Fibroblast of lung (primary cell): ENCODE measurements around the gene ST6GAL2. TPM values are rescaled to one million over a fixed set of nuclear protein-coding genes. Genes with fewer than 3 reads are reported as not detected.

ENCODE experiments used
- DNase-seq, 2 donors: peaks; one replicate each; pipeline versions ENCODE4 v3.0.0 to v3.0.0-alpha.2; 2010; ENCODE audit warnings: low read depth in 2 of 2
- H2AFZ ChIP-seq: 2 replicates; pipeline ENCODE4 v1.5.1; 2012; ENCODE audit warnings: low read length, control low read depth, inconsistent platforms
- H3K27ac ChIP-seq: 2 replicates; pipeline ENCODE4 v1.5.1; 2011; ENCODE audit warnings: low read length, control low read depth; ENCODE audit not compliant: insufficient read depth
- H3K27me3 ChIP-seq: 2 replicates; pipeline ENCODE4 v1.5.1; 2011; ENCODE audit warnings: mild to moderate bottlenecking, low read length; ENCODE audit not compliant: control insufficient read depth, insufficient read depth
- H3K36me3 ChIP-seq: 2 replicates; pipeline ENCODE4 v1.5.1; 2011; ENCODE audit warnings: low read length; ENCODE audit not compliant: control insufficient read depth, insufficient read depth
- H3K4me1 ChIP-seq: 2 replicates; pipeline ENCODE4 v1.5.1; 2011; ENCODE audit warnings: low read length; ENCODE audit not compliant: control insufficient read depth, insufficient read depth; ENCODE audit errors: extremely low read depth
- H3K4me2 ChIP-seq: 2 replicates; pipeline ENCODE4 v1.5.1; 2011; ENCODE audit warnings: low read length, control low read depth; ENCODE audit not compliant: insufficient read depth; ENCODE audit errors: extremely low read depth
- H3K4me3 ChIP-seq, 4 experiments: fragments of 200-600 bp in 1 of 4; sonication (generic) in 1 of 4; replicated peaks in 1 of 4; 2 replicates each; pipeline ENCODE4 v1.5.1; 2011 to 2016; ENCODE audit warnings: low read length in 4 of 4, low read depth in 3 of 4, mild to moderate bottlenecking in 3 of 4, control low read depth in 2 of 4, inconsistent platforms in 1 of 4, mixed read lengths in 1 of 4; ENCODE audit not compliant: insufficient read depth in 1 of 4; ENCODE audit errors: control extremely low read depth in 1 of 4
- H3K79me2 ChIP-seq: 2 replicates; pipeline ENCODE4 v1.5.1; 2012; ENCODE audit warnings: mild to moderate bottlenecking, low read length, inconsistent platforms; ENCODE audit not compliant: control insufficient read depth, insufficient read depth
- H3K9ac ChIP-seq: 2 replicates; pipeline ENCODE4 v1.5.1; 2011; ENCODE audit warnings: mild to moderate bottlenecking, low read length, control low read depth; ENCODE audit not compliant: insufficient read depth
- H3K9me3 ChIP-seq: 2 replicates; pipeline ENCODE4 v1.5.1; 2012; ENCODE audit warnings: low read depth, low read length; ENCODE audit not compliant: control insufficient read depth, insufficient read depth
- H4K20me1 ChIP-seq: 2 replicates; pipeline ENCODE4 v1.5.1; 2011; ENCODE audit warnings: low read length; ENCODE audit not compliant: control insufficient read depth, insufficient read depth; ENCODE audit errors: extremely low read depth
- EZH2 ChIP-seq: IDR thresholded peaks from 2 replicates; pipeline ENCODE4 v1.5.1; 2012; ENCODE audit warnings: low read length, control low read depth, mild to moderate bottlenecking; ENCODE audit errors: missing control alignments
- polyA plus RNA-seq, 2 donors: library from polyadenylated mRNA; depleted of rRNA in 1 of 2; stranded (reverse) in 1 of 2; unstranded in 1 of 2; fragments of >200 nt; gene quantifications; 2 replicates each; pipeline ENCODE4 v1.2.1, GENCODE V29; 2011 to 2012; ENCODE audit warnings: missing spikeins in 1 of 2
- total RNA-seq: library from RNA; depleted of rRNA; stranded (reverse); fragments of >200 nt; gene quantifications from 2 replicates; pipeline ENCODE4 v1.2.1, GENCODE V29; 2014
- TF ChIP-seq, protein P1 (sequence below), 2 donors: IDR thresholded peaks in 1 of 2; conservative IDR thresholded peaks in 1 of 2; 1 replicate in 1 of 2; 2 replicates in 1 of 2; pipeline ENCODE4 v1.5.1; 2011 to 2012; ENCODE audit warnings: low read length in 2 of 2, control low read depth in 1 of 2, inconsistent platforms in 1 of 2, low read depth in 1 of 2, mild to moderate bottlenecking in 1 of 2

ST6GAL2 gene
- total and polyA plus RNA-seq, 2 donors (not counting 1 experiment from before 2014, with no cell fraction given): not detected

DNA sequence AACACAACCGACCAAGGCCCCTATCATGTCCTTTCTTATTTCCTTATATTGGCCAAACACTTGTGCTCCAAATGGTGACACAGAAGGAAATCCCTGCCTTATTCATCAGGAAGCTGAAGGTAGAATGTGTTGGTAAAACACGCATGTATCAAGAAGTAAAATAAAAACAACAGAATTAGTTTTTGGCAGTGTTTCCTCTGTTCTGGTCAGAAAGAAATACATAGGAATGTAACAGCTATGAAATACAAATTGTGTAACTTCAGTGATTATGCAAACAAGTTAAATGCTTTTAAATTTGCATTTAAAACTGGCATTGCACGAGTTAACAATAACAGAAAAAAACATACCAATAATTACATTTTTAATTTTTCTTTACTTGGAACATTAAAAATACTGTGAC lies 19.3 kb downstream of the ST6GAL2 start:
- no peak overlapping the region for H2AFZ ChIP-seq
- no peaks in the 10 kb centered on the region for H3K27me3 ChIP-seq
- H3K79me2 ChIP-seq: no peaks in the 10 kb centered on the region
- no peaks in the 10 kb centered on the region for H3K36me3 ChIP-seq
- DNase-seq: no peak
- no peak overlapping the region for H3K4me3 ChIP-seq
- no peak overlapping the region for H3K27ac ChIP-seq
- H3K4me2 ChIP-seq: no peak overlapping the region
- no peak for TF ChIP-seq EZH2
- TF ChIP-seq, protein P1, sequence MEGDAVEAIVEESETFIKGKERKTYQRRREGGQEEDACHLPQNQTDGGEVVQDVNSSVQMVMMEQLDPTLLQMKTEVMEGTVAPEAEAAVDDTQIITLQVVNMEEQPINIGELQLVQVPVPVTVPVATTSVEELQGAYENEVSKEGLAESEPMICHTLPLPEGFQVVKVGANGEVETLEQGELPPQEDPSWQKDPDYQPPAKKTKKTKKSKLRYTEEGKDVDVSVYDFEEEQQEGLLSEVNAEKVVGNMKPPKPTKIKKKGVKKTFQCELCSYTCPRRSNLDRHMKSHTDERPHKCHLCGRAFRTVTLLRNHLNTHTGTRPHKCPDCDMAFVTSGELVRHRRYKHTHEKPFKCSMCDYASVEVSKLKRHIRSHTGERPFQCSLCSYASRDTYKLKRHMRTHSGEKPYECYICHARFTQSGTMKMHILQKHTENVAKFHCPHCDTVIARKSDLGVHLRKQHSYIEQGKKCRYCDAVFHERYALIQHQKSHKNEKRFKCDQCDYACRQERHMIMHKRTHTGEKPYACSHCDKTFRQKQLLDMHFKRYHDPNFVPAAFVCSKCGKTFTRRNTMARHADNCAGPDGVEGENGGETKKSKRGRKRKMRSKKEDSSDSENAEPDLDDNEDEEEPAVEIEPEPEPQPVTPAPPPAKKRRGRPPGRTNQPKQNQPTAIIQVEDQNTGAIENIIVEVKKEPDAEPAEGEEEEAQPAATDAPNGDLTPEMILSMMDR (conservative IDR thresholded peaks at IDR 0.05 in 1 of 2, IDR thresholded peaks at IDR 0.05 in 1 of 2; ENCODE audit: low read depth in 1 of 2, low read length in 2 of 2): no peak
- H4K20me1 ChIP-seq: no peaks in the 10 kb centered on the region
- H3K4me1 ChIP-seq: no peaks in the 10 kb centered on the region
- H3K9ac ChIP-seq: no peak overlapping the region
- no peaks in the 10 kb centered on the region for H3K9me3 ChIP-seq

DNA sequence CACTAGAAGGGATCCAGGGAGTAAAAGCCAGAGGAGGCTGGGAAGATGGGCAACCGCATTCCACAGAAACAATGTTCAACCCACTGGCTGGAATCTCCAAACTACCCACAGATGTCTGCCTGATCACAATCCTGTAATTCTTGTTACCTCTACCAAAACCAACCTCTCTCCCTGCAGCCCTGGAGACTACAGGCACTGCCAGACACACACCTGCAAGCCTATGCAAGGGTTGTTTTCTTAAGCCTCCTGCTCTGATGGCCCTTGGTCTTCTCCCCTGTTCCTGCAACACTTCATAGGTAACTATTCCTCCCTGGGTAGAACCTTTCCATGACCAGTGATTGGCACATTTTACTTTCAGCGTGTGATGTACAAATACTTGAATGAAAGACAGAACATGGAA lies 21.9 kb downstream of the ST6GAL2 start:
- no peak overlapping the region for H3K4me3 ChIP-seq
- no peak overlapping the region for H3K9ac ChIP-seq
- DNase-seq: no peak
- no peaks in the 10 kb centered on the region for H4K20me1 ChIP-seq
- no peak overlapping the region for H3K4me2 ChIP-seq
- H2AFZ ChIP-seq: no peak overlapping the region
- H3K4me1 ChIP-seq: no peaks in the 10 kb centered on the region
- no peaks in the 10 kb centered on the region for H3K79me2 ChIP-seq
- H3K36me3 ChIP-seq: no peaks in the 10 kb centered on the region
- no peaks in the 10 kb centered on the region for H3K9me3 ChIP-seq
- H3K27ac ChIP-seq: no peak overlapping the region
- no peaks in the 10 kb centered on the region for H3K27me3 ChIP-seq
- TF ChIP-seq, protein P1 (conservative IDR thresholded peaks at IDR 0.05 in 1 of 2, IDR thresholded peaks at IDR 0.05 in 1 of 2; ENCODE audit: low read depth in 1 of 2, low read length in 2 of 2): no peak
- TF ChIP-seq EZH2: no peak

DNA sequence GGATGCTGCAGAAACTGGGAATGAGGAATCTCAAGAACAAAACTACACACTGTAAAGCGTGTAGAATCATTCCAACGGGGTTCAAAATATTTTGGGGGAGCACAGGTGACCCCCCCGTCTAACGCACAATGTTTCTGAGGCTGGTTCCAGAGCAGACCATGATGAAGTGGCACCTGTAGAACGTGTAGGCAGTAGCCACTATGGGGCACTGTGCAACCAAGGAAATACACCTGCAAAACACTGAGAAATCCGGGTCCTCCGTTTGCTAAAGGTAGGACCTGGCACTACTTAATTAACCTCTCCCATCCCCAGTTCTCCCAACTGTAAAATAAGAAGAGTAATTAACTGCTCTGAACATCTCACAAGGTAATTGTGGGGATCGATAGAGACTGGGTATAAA lies 22.6 kb downstream of the ST6GAL2 start:
- Histone ChIP-seq H3K27me3 (no peaks in the 10 kb centered on the region), H2AFZ (no peak overlapping the region), H3K4me1 (no peaks in the 10 kb centered on the region), H3K27ac (no peak overlapping the region), H3K4me2 (no peak overlapping the region), H3K36me3 (no peaks in the 10 kb centered on the region), H3K9me3 (no peaks in the 10 kb centered on the region), H3K79me2 (no peaks in the 10 kb centered on the region), H4K20me1 (no peaks in the 10 kb centered on the region), H3K4me3 (no peak overlapping the region), H3K9ac (no peak overlapping the region)
- no peak for TF ChIP-seq EZH2
- TF ChIP-seq, protein P1 (conservative IDR thresholded peaks at IDR 0.05 in 1 of 2, IDR thresholded peaks at IDR 0.05 in 1 of 2; ENCODE audit: low read depth in 1 of 2, low read length in 2 of 2): no peak
- DNase-seq: no peak
